Endothelial cell of umbilical vein (primary cell): Measurements from ENCODE around the gene RNF187.

Experiments
- CTCF ChIP-seq, 2 donors: IDR thresholded peaks; 1 replicate in 1 of 2; 2 replicates in 1 of 2; pipeline ENCODE4 v1.5.1; 2011; ENCODE audit warnings: low read length in 2 of 2, mild to moderate bottlenecking in 2 of 2, moderate library complexity in 2 of 2, control low read depth in 1 of 2, inconsistent platforms in 1 of 2, low read depth in 1 of 2; ENCODE audit not compliant: insufficient read depth in 1 of 2; ENCODE audit errors: extremely low read depth in 1 of 2
- EZH2 ChIP-seq: IDR thresholded peaks from 2 replicates; pipeline ENCODE4 v1.6.1; 2012; ENCODE audit warnings: borderline replicate concordance, low read depth, mild to moderate bottlenecking, moderate library complexity, low read length, inconsistent platforms; ENCODE audit not compliant: severe bottlenecking
- FOS ChIP-seq: IDR thresholded peaks from 2 replicates; pipeline ENCODE4 v1.6.1; 2011; ENCODE audit warnings: mild to moderate bottlenecking, low read length, moderate library complexity, borderline replicate concordance; ENCODE audit not compliant: insufficient read depth
- MYC ChIP-seq: IDR thresholded peaks from one replicate; pipeline ENCODE4 v1.6.1; 2011; ENCODE audit warnings: mild to moderate bottlenecking, low read depth, low read length
- POLR2A ChIP-seq: IDR thresholded peaks from 2 replicates; pipeline ENCODE4 v1.6.1; 2012; ENCODE audit warnings: low read depth, mild to moderate bottlenecking, control low read depth, low read length
- POLR2AphosphoS5 ChIP-seq: IDR thresholded peaks from 2 replicates; pipeline ENCODE4 v1.6.1; 2012; ENCODE audit warnings: low read depth, mild to moderate bottlenecking, control low read depth, low read length, moderate library complexity; ENCODE audit not compliant: insufficient read depth

GRCh38 chr1:228478326-228478725, 8.9 kb upstream of the RNF187 start:
- TF ChIP-seq CTCF (IDR thresholded peaks at IDR 0.05; ENCODE audit: extremely low read depth in 1 of 2, insufficient read depth in 1 of 2, low read depth in 1 of 2, low read length in 2 of 2) = no peak
- no peak for TF ChIP-seq POLR2A
- TF ChIP-seq POLR2AphosphoS5 = no peak
- TF ChIP-seq EZH2 = no peak
- no peak for TF ChIP-seq MYC
- TF ChIP-seq FOS = no peak
